ENCODE data around the gene PIK3R1.

DNA sequence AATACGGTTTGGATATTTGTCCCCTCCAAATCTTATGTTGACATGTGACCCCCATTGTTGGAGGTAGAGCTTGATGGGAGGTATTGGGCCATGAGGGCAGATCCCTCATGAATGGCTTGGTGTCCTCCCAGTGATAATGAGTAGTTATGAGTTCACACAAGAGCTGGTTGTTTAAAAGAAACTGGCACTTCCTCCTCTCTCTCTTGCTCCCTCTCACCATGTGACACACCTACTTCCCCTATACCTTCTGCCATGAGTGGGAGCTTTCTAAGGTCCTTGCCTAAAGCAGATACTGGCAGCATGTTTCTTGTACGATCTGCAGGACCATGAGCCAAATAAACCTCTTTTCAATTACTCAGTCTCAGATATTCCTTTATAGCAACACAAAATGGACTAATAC lies 132.0 kb downstream of the PIK3R1 start:
- TF ChIP-seq, protein P1, sequence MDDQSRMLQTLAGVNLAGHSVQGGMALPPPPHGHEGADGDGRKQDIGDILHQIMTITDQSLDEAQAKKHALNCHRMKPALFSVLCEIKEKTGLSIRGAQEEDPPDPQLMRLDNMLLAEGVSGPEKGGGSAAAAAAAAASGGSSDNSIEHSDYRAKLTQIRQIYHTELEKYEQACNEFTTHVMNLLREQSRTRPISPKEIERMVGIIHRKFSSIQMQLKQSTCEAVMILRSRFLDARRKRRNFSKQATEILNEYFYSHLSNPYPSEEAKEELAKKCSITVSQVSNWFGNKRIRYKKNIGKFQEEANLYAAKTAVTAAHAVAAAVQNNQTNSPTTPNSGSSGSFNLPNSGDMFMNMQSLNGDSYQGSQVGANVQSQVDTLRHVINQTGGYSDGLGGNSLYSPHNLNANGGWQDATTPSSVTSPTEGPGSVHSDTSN (IDR thresholded peaks at IDR 0.05; ENCODE audit: insufficient replicate concordance, low read depth, low read length): no peak
- TF ChIP-seq GATAD2B (conservative IDR thresholded peaks at IDR 0.05; ENCODE audit: low read depth): no peak
- TF ChIP-seq, protein P2, sequence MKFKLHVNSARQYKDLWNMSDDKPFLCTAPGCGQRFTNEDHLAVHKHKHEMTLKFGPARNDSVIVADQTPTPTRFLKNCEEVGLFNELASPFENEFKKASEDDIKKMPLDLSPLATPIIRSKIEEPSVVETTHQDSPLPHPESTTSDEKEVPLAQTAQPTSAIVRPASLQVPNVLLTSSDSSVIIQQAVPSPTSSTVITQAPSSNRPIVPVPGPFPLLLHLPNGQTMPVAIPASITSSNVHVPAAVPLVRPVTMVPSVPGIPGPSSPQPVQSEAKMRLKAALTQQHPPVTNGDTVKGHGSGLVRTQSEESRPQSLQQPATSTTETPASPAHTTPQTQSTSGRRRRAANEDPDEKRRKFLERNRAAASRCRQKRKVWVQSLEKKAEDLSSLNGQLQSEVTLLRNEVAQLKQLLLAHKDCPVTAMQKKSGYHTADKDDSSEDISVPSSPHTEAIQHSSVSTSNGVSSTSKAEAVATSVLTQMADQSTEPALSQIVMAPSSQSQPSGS (IDR thresholded peaks at IDR 0.05; ENCODE audit: low read length): no peak
- TF ChIP-seq, protein P3, sequence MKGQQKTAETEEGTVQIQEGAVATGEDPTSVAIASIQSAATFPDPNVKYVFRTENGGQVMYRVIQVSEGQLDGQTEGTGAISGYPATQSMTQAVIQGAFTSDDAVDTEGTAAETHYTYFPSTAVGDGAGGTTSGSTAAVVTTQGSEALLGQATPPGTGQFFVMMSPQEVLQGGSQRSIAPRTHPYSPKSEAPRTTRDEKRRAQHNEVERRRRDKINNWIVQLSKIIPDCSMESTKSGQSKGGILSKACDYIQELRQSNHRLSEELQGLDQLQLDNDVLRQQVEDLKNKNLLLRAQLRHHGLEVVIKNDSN (IDR thresholded peaks at IDR 0.05; ENCODE audit: borderline replicate concordance, extremely low read length, insufficient read depth, low read depth, low read length): no peak
- TF ChIP-seq, protein P4, sequence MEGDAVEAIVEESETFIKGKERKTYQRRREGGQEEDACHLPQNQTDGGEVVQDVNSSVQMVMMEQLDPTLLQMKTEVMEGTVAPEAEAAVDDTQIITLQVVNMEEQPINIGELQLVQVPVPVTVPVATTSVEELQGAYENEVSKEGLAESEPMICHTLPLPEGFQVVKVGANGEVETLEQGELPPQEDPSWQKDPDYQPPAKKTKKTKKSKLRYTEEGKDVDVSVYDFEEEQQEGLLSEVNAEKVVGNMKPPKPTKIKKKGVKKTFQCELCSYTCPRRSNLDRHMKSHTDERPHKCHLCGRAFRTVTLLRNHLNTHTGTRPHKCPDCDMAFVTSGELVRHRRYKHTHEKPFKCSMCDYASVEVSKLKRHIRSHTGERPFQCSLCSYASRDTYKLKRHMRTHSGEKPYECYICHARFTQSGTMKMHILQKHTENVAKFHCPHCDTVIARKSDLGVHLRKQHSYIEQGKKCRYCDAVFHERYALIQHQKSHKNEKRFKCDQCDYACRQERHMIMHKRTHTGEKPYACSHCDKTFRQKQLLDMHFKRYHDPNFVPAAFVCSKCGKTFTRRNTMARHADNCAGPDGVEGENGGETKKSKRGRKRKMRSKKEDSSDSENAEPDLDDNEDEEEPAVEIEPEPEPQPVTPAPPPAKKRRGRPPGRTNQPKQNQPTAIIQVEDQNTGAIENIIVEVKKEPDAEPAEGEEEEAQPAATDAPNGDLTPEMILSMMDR (IDR thresholded peaks at IDR 0.05 in 2 of 3, conservative IDR thresholded peaks at IDR 0.05 in 1 of 3; ENCODE audit: control insufficient read depth in 2 of 3, extremely low read depth in 1 of 3, insufficient read depth in 1 of 3, low read depth in 3 of 3, low read length in 3 of 3): no peak
- TF ChIP-seq CEBPB (IDR thresholded peaks at IDR 0.05; ENCODE audit: borderline replicate concordance in 1 of 2, low read depth in 2 of 2, low read length in 2 of 2): no peak

All from GM12878 (cell line).